ENCODE results near the gene NUDT17. TPM values are rescaled to one million over a fixed set of nuclear protein-coding genes. Genes with fewer than 3 reads are reported as not detected.
"Not testable (repeated sequence)": the region's sequence is repeated elsewhere in the genome, so short reads cannot be mapped to it uniquely, and the experiment has no call there.

Gene NUDT17
- total RNA-seq, 1 donor from 2014 or later, result 5.2 TPM

GRCh38 chr1:145806408-145806807 lies 39.0 kb upstream of the NUDT17 start:
- H3K27me3 Mint-ChIP-seq, result no peaks in the 10 kb centered on the region
- no peak for DNase-seq (ENCODE audit: low spot score, unreplicated experiment)

GRCh38 chr1:145806844-145807243 lies 38.6 kb upstream of the NUDT17 start:
- H3K27me3 Mint-ChIP-seq, result no peaks in the 10 kb centered on the region
- no peak for DNase-seq (ENCODE audit: low spot score, unreplicated experiment)
- peaks cover 1% of the 10 kb centered on the region for H3K36me3 Mint-ChIP-seq (ENCODE audit: insufficient read depth)
- H3K4me1 Mint-ChIP-seq (ENCODE audit: low read depth), result peaks cover 10% of the 10 kb centered on the region
- no peak overlapping the region for H3K27ac Mint-ChIP-seq
- no peaks in the 10 kb centered on the region for H3K9me3 Mint-ChIP-seq (ENCODE audit: low read depth)
- H3K4me3 Mint-ChIP-seq (ENCODE audit: low read depth), result no peak overlapping the region
- no peak for TF ChIP-seq CTCF (IDR thresholded peaks at IDR 0.05; ENCODE audit: unreplicated experiment)

More at GRCh38 chr1:145806408-145806807, 39.0 kb upstream of the NUDT17 start:
- H3K4me3 Mint-ChIP-seq (ENCODE audit: low read depth), result no peak overlapping the region
- peaks cover 10% of the 10 kb centered on the region for H3K4me1 Mint-ChIP-seq (ENCODE audit: low read depth)
- H3K9me3 Mint-ChIP-seq (ENCODE audit: low read depth), result no peaks in the 10 kb centered on the region
- TF ChIP-seq CTCF (IDR thresholded peaks at IDR 0.05; ENCODE audit: unreplicated experiment), result no peak
- H3K36me3 Mint-ChIP-seq (ENCODE audit: insufficient read depth), result peaks cover 1% of the 10 kb centered on the region
- H3K27ac Mint-ChIP-seq, result no peak overlapping the region

DNA sequence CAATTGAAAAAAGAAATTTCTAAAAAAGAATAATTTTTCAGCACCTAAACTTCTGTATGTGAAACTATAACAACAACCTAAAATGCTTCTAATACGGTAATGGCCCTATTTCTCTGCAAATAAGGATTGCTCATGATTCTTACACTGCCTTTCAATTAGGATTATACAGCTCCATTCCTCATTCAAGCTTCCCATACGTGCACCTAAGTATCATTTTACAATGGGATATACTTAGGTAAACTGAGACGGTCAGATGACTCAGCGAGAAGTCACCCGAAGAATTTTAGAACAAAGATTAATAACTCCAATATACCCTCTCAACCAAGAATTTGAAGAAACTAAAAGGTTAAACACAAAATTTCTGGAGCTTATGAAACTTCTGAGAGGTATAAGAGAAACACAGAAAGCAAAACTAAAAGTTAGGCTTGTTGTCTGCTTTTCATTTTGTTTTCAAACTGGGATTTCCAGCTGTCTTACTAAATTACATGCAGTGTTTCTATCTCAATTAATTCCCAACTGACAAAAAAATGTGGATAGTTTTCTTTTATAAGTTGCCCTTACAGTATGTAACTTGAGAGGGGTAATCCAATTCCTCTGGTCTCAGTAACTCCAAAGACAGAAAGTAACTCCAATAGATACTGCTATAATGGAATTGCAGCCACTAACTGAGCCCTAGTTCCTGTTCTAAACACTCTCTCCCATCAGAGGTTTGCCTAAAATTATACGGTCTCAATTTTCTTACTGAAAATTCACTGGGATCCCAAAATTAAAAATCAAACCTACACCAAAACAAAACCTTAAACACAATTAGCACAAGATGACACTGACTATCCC lies 32.2 kb upstream of the NUDT17 start:
- H3K36me3 Mint-ChIP-seq (ENCODE audit: insufficient read depth); H3K27me3 Mint-ChIP-seq; DNase-seq (ENCODE audit: low spot score, unreplicated experiment); H3K9me3 Mint-ChIP-seq (ENCODE audit: low read depth); H3K4me1 Mint-ChIP-seq (ENCODE audit: low read depth); H3K27ac Mint-ChIP-seq; H3K4me3 Mint-ChIP-seq (ENCODE audit: low read depth): not testable (repeated sequence)

GRCh38 chr1:145818095-145818494 lies 27.3 kb upstream of the NUDT17 start:
- H3K27ac Mint-ChIP-seq; H3K9me3 Mint-ChIP-seq (ENCODE audit: low read depth); H3K4me1 Mint-ChIP-seq (ENCODE audit: low read depth); H3K4me3 Mint-ChIP-seq (ENCODE audit: low read depth); DNase-seq (ENCODE audit: low spot score, unreplicated experiment); H3K36me3 Mint-ChIP-seq (ENCODE audit: insufficient read depth); H3K27me3 Mint-ChIP-seq: not testable (repeated sequence)

GRCh38 chr1:145822779-145823331 lies 22.6 kb upstream of the NUDT17 start:
- not testable (repeated sequence) for H3K27me3 Mint-ChIP-seq; DNase-seq (ENCODE audit: low spot score, unreplicated experiment); H3K4me3 Mint-ChIP-seq (ENCODE audit: low read depth); H3K9me3 Mint-ChIP-seq (ENCODE audit: low read depth); H3K27ac Mint-ChIP-seq
- Mint-ChIP-seq H3K4me1 (ENCODE audit: low read depth) (peaks cover 14% of the 10 kb centered on the region), H3K36me3 (ENCODE audit: insufficient read depth) (peaks cover 11% of the 10 kb centered on the region)

- no peak for TF ChIP-seq CTCF (IDR thresholded peaks at IDR 0.05; ENCODE audit: unreplicated experiment)
- Mint-ChIP-seq H3K4me1 (ENCODE audit: low read depth) (peaks cover 14% of the 10 kb centered on the region), H3K27ac (peak within 1 kb of the TSS; percentile 98), H3K4me3 (ENCODE audit: low read depth) (peak within 1 kb of the TSS; percentile 94), H3K9me3 (ENCODE audit: low read depth) (no peaks in the 10 kb centered on the region), H3K27me3 (no peaks in the 10 kb centered on the region), H3K36me3 (ENCODE audit: insufficient read depth) (peaks cover 17% of the 10 kb centered on the region)
- peak; percentile 68 for DNase-seq (ENCODE audit: low spot score, unreplicated experiment)
These were observed 21.6 kb upstream of the NUDT17 start, which contains the start of the genes POLR3C and RNF115 for GRCh38 chr1:145823565-145824498. Gene POLR3C (plus strand): TSS chr1:145824200. CDS start chr1:145825777, 1,577 bp downstream. Gene RNF115 (minus strand): TSS chr1:145824095. CDS start chr1:145823873, 222 bp downstream.
